GM18508 (cell line): ENCODE results near the gene RFTN2.
A peak's percentile ranks its signal among the peaks of the same experiment; 100 is the strongest.
"Not testable (repeated sequence)": the region's sequence is repeated elsewhere in the genome, so short reads cannot be mapped to it uniquely, and the experiment has no call there.

Source experiments
- ATAC-seq: cut with Tn5 transposase; IDR thresholded peaks from one replicate; pipeline ENCODE4 v1.9.1; 2021; ENCODE audit warnings: moderate number of reproducible peaks; ENCODE audit not compliant: insufficient read depth, unreplicated experiment

Gene RFTN2

DNA sequence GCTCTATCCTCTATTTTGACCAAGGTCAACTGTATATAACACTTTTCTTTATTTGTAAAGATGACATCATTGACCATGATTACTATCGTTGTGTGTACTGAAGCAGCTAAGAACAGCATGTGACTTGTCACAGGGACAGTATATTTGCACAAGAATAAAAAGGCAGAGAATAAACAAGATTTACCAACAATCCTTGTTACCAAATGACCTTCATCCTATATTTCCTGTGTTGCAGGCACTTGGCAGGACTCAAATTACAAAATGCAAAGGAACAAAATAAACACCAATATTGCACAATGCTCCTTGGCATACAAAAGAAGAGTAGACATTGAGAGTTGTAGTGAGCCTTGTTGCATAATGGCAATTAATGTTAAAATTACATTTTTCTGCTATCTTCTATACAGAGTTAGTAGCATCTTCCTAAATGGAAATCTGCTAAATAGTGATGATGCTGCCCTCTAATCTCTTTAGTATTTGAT is 61.8 kb downstream of the RFTN2 start:
- no peak for ATAC-seq

DNA sequence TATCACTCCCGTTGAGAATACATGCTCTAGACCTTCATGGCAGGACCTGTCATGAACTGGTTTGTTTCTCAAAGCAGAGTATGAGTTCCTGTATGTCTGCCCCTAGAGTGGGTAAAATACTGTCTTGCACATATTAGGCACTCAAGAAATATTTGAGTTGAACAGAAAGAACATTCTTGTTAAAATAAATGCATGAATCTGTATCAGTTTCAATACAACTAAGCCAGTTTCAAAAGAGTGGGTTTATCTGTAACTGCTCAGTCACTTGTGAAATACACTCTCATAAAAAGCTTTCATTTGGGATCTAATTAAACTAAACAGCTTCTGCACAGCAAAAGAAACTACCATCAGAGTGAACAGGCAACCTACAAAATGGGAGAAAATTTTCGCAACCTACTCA is 69.2 kb downstream of the RFTN2 start:
- peak; percentile 82 for ATAC-seq

DNA sequence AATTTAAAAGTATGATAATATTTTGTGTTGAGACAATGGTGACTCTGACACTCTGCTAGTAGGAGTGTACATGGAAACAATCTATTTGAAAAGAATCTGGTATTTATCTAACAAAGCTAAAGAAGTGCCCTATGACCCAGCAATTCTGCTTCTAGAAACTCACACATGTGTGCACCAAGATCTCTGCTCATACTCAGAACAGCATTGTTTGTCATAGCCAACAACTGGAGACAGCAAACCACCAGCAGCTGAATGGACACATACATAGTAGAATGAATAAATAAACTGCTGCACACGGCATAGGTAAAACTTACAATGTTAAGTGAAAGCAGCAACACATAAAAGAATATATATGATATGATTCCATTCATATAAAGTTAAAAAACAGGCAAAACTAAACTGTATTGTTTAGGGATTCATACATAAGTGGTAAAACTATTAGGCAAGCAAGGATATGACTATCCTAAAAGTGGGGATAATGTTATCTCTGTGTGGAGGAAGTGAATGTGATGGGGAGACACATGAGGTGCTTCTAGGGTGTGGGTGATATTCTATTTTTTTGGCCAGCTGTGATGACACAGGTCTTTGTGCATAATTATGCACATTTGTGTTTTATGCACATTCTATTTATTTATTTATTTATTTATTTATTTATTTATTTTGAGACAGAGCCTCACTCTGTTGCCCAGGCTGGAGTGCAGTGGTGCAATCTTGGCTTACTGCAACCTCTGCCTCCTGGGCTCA is 71.1 kb downstream of the RFTN2 start:
- no peak for ATAC-seq

DNA sequence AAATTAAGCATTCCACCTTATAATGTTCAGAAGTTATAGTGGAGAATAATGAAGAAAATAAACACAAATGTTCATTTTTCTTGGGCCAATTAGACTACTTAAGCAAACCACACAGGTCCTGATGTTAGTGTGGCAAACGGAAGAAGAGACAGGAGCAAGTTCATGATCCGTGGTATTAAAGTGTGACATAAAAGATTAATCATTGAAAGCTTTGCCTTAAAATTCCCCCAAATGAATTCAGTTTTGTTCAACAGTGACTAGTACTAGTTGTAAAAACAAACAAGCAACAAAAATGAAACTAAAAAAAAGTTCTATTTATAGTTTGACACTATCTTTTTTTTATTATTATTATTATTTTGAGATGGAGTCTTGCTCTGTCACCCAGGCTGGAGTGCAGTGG is 73.7 kb downstream of the RFTN2 start:
- no peak for ATAC-seq

DNA sequence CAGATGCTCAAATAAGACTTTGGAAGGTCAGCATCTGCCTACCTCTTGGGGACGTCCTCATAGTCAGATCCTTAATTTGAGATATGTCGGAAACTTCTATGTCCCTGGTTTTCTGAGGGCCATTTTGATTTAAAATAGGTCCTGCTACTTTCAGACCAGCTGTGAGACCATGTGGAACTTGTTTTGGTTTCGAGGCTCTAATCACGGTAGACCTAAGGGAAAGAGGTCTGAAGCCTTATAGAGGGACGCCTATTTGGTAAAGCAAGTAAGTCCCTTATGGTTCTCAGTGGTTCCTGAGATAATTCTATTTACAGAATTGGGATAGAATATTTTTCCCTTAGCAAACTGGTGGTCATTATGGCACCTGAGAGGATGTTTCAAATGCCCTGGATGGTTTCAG is 75.1 kb downstream of the RFTN2 start:
- ATAC-seq = no peak

DNA sequence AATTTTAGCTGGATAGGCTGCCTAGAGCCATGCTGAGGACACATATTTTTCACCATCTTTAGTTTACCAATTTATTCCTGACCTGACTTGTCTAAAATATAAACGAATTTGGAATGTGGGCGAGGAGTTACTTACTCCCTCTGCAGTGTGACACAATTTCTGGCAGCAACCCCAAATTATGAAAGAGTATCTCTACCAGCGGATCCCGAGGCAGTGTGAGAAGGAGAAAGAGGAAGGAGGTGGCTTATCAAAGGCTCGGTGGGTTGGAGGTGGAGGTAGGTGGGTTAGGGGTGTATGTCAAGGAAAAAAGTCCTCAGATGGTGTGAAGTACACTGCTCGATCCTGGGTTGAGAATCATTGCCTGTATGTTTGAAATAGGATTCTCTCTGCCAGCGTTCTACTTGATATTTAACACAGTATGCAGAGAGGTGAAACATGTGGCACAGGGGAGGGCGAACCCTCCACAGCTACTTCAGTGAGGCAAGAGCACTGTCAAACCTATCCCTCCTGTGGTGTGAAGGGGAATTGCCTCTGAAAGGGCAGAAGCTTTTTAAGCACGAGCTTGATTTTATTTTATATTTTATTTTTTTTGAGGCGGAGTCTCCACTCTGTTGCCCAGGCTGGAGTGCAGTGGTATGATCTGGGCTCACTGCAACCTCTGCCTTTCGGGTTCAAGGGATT is 76.0 kb downstream of the RFTN2 start:
- ATAC-seq = no peak

DNA sequence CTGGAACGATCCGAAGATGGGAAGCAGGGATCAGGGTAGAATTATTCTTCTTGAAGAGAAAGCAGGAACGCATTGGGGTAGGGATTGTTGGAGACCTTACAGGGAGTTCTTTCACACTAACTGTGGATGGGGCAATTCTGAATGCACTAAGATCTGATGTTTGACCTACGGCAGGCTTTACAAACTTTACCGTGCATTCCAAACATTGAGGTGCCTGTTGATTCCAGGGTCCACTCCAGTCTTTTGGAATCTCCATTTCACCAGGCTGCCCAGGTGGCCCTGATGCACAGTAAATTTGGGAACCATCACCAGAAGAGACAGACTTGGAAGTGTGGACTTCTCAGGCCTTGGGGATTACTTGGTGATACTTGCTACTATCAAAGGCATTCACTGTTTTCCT is 76.9 kb downstream of the RFTN2 start:
- no peak for ATAC-seq

DNA sequence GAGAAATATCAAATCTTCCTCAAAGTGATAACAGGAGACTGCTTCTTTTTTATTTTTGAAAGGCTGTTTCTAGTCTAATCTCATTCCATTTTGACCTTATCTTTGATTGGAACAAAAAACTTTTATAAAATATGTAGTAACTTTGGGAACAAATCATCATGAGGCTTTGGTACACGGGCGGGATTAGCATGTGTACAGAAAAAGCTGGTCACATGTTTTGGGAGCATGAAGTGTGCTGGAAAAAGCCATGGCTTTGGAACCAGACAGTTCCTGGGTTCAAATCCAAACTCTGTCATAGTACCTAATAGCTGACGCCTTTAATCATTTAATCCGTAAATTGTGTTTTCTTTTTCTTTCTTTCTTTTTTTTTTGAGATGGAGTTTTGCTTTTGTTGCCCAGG is 78.2 kb downstream of the RFTN2 start:
- no peak for ATAC-seq

DNA sequence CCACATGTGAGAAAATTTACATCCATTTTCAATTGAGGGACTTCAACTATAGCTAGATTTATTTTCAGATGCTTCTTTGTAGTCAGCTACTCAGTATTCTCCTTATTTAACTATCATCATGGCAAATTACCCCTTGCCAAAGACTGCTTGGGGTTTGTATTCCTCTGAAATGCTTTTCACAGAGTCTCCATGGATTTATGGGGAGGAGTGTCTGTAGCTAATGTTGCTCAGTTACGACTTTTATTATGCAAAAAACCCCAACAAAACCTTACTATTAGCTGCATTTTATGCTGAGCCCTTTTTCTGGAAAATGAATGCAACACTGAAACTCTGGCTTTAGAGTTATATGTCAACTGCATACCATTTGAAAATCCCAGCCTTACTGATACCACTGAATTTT is 78.6 kb downstream of the RFTN2 start:
- no peak for ATAC-seq

DNA sequence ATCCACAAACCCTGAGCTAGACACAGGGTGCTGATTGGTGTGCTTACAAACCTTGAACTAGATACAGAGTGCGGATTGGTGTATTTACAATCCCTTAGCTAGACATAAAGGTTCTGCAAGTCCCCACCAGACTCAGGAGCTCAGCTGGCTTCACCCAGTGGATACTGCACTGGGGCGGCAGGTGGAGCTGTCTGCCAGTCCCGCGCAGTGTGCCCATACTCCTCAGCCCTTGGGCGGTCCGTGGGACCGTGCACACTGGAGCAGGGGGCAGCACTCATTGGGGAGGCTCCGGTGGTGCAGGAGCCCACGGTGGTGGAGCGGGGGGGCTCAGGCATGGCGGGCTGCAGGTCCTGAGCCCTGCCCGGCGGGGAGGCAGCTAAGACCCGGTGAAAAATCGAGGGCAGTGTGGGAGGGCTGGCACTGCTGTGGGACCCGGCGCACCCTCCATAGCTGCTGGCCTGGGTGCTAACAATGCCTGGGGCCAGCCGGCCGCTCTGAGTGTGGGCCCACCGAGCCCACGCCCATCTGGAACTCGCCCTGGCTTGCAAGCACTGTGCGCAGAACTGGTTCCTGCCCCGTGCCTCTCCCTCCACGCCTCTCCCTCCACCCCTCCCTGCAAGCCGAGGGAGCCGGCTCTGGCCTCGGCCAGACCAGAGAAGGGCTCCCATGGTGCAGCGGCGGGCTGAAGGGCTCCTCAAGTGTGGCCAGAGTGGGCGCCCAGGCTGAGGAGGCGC is 83.9 kb downstream of the RFTN2 start:
- ATAC-seq = no peak

DNA sequence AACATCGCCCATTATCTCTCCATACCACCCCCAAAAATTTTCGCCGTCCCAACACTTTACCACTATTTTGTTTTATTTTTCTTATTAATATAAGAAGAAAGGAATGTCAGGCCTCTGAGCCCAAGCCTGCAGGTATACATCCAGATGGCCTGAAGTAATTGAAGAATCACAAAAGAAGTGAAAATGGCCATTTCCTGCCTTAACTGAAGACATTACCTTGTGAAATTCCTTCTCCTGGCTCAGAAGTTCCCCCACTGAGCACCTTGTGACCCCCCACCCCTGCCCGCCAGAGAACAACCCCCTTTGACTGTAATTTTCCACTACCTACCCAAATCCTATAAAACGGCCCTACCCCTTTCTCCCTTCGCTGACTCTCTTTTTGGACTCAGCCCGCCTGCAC is 88.1 kb downstream of the RFTN2 start:
- ATAC-seq = not testable (repeated sequence)

DNA sequence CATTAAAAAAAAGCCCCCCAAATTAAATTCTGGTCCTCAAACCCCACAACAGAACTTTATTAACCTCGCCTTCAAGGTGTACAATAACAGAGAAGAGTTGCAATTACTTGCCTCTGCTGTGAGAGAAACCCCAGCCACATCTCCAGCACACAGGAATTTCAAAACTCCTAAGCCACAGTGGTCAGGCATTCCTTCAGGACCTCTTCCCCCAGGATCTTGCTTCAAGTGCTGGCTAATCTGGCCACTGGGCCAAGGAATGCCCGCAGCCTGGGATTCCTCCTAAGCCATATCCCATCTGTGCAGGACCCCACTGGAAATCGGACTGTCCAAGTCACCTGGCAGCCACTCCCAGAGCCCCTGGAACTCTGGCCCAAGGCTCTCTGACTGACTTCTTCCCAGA is 95.2 kb downstream of the RFTN2 start:
- not testable (repeated sequence) for ATAC-seq

DNA sequence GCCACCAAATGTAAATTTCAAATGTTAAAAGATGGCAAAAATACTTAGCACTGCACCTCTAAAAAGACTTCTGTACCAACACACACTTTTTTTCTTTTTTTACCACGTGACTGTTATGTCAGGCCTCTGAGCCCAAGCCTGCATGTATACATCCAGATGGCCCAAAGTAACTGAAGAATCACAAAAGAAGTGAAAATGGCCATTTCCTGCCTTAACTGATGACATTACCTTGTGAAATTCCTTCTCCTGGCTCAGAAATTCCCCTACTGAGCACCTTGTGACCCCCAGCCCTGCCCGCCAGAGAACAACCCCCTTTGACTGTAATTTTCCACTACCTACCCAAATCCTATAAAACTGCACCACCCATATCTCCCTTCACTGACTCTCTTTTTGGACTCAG is 97.1 kb downstream of the RFTN2 start:
- ATAC-seq = not testable (repeated sequence)

DNA sequence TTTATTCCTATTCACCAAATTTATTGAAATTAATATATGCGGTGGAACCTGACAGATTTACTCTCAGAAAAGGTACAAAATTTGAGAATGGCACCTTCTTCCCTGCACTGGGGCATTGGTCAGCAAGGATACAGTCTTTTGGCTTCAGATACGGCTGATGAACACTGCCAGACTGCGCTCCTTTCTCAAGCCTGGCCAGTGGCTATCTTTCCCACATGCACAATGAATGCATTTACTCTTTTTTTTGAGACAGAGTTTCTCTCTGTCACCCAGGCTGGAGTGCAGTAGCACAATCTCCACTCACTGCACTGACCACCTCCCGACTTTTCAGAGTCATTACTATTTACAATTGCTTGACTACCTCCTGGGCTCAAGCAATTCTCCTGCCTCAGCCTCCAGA is 97.9 kb downstream of the RFTN2 start:
- no peak for ATAC-seq

DNA sequence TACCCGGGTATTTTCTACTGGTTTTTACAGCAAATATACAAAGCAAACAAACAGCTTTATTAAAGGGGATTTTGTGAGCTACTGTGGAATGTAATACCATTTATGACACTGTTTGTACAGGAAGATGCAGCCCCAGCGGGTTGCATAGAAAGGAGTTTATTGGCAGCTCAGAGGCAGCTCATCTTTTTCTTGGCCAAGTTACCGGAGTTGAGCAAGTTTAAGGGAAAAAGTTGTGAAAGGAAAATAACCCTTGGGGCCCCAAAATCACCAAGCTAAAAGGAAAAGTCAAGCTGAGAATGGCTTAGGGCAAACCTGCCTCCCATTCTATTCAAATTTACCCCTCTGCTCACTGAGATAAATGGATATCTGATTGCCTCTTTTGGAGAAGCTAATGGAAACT is 98.8 kb downstream of the RFTN2 start:
- no peak for ATAC-seq

DNA sequence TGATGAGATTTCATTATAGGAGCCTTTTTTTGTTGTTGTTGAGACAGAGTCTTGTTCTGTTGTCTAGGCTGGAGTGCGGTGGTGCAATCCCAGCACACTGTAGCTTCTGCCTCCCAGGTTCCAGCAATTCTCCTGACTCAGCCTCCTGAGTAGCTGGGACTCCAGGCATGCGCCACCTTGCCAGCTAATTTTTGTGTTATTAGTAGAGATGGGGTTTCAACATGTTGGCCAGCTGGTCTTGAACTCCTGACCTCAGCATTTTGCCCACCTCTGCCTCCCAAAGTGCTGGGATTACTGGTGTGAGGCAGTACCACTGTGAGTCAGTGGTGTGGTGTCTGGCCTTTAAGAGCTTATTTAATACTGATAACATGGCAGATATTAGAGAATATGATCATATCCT is 99.4 kb downstream of the RFTN2 start:
- no peak for ATAC-seq

DNA sequence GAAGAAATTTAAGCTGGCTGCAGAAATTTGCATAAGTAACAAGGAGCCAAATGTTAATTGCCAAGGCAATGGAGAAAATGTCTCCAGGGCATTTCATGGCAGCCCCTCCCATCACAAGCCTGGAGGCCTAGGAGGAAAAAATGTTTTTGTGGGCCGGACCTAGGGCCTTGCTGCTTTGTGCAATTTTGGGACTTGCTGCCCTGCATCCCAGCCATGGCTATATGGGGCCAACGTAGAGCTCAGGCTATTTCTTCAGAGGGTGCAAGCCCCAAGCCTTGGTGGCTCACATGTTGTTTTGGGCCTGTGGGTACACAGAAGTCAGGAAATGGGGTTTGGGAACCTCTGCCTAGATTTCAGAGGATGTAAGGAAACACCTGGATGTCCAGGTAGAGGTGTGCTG is 101.8 kb downstream of the RFTN2 start:
- no peak for ATAC-seq

DNA sequence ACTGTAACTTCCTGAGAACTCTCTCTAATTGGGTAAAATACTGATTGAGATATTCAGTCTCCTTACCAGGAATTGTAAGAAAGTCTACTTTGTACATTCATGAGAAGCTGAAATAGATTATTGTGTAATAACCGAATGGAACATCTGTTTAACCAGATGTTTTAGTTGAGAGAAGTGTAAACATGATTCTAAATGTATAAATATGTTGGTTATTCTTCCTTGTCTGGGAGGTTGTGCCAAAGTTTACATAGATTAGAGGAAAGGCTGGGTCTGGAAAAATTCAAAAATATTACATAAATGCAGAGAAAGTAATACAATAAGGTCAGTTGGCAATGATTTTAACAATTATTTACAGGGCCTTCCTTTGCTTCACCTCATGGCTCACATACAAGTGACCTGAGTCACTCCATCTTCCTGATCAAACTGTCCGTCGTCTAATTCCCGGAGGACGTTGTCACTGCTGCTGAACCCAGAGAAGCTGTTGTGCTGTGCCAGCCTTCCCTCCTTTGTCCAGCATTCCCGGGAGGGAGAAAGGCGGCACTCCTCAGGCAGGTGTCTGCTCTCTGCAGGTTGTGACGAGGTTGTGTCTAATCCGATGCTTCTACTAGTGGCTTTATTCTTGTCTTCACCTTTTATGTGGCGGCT is 103.6 kb downstream of the RFTN2 start:
- no peak for ATAC-seq

DNA sequence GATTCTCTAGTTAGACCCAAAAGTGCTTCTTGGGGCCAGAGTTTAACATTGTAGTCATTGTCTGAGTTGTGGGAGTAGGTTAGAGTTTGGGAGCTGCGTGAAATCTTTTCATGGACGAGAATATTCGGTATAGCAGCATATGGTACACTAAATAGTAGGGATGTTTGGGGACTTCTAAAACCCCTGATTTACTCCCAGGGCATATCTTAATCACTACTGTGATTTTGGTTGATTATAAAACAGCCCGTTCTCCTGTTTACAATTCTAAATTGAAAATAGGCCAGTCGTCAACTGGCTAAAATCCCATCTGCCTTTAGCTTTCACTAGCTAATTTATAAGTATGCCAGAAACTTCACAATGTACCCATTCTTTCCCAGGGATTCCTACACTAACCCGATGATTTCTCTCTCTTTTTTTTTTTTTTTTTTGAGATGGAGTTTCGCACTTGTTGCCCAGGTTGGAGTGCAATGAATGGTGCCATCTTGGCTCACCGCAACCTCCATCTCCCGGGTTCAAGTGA is 115.2 kb downstream of the RFTN2 start:
- no peak for ATAC-seq

DNA sequence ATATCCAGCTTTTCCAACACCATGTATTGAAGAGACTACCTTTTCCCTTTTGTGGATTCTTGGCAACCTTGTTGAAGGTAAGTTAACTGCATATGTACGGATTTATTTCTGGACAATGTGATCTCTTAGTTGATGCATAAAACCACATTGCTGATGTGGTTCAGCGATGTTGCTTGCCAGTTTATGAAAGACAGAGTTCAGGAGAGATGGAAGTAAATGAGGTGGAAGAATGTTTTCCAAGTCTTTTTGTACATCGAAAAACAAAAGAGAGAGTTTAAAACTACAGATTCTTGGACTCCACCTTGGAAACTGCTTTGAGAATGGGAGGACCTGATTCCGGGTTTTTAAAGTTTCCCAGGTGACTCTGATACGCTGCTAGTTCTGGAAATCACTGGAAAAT is 115.7 kb downstream of the RFTN2 start:
- ATAC-seq = no peak

DNA sequence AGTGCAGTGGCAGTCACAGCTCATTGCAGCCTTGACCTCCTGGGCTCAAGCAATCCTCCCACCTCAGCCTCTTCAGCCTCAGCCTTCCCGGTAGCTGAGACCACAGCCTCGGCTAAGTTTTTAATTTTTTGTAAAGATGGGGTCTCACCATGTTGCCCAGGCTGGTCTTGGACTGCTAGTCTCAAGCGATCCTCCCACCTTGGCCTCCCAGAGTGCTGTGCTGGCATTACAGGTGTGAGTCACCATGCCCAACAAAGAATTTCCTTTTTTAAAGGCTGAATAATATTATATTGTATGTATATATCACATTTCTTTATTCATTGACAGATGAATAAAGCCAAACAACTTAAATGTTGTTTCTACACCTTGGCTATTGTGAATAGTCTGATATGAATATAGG is 117.0 kb downstream of the RFTN2 start:
- no peak for ATAC-seq
